PFSK-1 (cell line): ENCODE data around the gene THNSL1.

Source experiments
- FOXP2 ChIP-seq: optimal IDR thresholded peaks from 2 replicates; pipeline ENCODE3; 2011; ENCODE audit warnings: borderline replicate concordance, control low read depth, inconsistent platforms; ENCODE audit not compliant: insufficient read depth; ENCODE audit errors: extremely low read length, extremely low read depth
- POLR2AphosphoS5 ChIP-seq: IDR thresholded peaks from 2 replicates; pipeline ENCODE4 v1.6.1; 2012; ENCODE audit warnings: low read depth, mild to moderate bottlenecking, control low read depth, low read length, moderate library complexity
- SIN3A ChIP-seq: IDR thresholded peaks from 2 replicates; pipeline ENCODE4 v1.6.1; 2012; ENCODE audit warnings: mild to moderate bottlenecking, low read length, moderate library complexity, borderline replicate concordance; ENCODE audit not compliant: insufficient read depth
- TAF1 ChIP-seq: IDR thresholded peaks from 2 replicates; pipeline ENCODE4 v1.6.1; 2012; ENCODE audit warnings: low read length, control low read depth, borderline replicate concordance; ENCODE audit not compliant: insufficient read depth
- TF ChIP-seq, protein P1 (sequence below), 2 experiments: IDR thresholded peaks; 2 replicates each; pipeline versions ENCODE4 v1.6.1 to v1.8.0; 2011 to 2012; ENCODE audit warnings: low read depth in 2 of 2, low read length in 2 of 2, control low read depth in 1 of 2, inconsistent platforms in 1 of 2, mild to moderate bottlenecking in 1 of 2, moderate library complexity in 1 of 2; ENCODE audit not compliant: insufficient read depth in 1 of 2

THNSL1 gene

DNA sequence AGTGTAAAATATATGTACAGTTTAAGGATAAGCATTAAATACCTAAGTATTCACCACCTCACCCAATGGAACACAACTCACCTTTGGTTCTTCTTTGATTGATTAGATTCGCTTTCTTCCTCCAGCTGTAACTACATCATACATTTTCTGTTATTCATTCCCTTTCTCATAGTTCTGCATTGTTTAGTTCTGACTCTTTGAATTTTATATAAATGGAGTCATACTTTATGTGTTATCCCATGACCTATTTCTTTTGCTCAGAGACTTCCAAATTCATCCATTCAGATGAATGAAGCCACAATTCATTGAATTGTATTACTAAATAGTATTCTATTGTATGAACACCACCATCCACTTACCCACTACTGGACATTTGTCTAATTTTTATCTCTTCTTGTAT lies 12.3 kb downstream of the THNSL1 start:
- TF ChIP-seq, protein P1, sequence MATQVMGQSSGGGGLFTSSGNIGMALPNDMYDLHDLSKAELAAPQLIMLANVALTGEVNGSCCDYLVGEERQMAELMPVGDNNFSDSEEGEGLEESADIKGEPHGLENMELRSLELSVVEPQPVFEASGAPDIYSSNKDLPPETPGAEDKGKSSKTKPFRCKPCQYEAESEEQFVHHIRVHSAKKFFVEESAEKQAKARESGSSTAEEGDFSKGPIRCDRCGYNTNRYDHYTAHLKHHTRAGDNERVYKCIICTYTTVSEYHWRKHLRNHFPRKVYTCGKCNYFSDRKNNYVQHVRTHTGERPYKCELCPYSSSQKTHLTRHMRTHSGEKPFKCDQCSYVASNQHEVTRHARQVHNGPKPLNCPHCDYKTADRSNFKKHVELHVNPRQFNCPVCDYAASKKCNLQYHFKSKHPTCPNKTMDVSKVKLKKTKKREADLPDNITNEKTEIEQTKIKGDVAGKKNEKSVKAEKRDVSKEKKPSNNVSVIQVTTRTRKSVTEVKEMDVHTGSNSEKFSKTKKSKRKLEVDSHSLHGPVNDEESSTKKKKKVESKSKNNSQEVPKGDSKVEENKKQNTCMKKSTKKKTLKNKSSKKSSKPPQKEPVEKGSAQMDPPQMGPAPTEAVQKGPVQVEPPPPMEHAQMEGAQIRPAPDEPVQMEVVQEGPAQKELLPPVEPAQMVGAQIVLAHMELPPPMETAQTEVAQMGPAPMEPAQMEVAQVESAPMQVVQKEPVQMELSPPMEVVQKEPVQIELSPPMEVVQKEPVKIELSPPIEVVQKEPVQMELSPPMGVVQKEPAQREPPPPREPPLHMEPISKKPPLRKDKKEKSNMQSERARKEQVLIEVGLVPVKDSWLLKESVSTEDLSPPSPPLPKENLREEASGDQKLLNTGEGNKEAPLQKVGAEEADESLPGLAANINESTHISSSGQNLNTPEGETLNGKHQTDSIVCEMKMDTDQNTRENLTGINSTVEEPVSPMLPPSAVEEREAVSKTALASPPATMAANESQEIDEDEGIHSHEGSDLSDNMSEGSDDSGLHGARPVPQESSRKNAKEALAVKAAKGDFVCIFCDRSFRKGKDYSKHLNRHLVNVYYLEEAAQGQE (IDR thresholded peaks at IDR 0.05; ENCODE audit: insufficient read depth in 1 of 2, low read depth in 2 of 2, low read length in 2 of 2), result no peak
- TF ChIP-seq POLR2AphosphoS5 (no peak), FOXP2 (no peak), SIN3A (no peak), TAF1 (no peak)

DNA sequence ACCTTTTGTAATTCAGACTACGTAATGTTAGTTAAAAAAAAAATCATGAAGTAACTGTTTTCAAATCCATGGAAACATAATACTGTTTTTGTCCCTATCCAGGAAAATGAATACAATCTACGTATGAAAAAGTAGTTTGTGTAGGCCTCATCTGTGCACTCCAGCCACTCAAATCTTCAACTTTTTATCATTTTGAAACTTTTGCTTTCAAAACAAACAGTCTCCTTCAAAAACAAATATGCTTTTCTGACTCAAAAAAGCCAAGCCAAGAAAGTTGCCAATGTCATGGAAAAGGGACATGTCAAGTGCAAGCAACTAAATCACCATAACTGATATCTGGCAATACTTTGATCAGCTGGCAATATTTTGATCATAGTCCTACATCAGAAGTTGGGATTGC lies 13.1 kb downstream of the THNSL1 start:
- no peak for TF ChIP-seq FOXP2
- no peak for TF ChIP-seq POLR2AphosphoS5
- TF ChIP-seq, protein P1 (IDR thresholded peaks at IDR 0.05; ENCODE audit: insufficient read depth in 1 of 2, low read depth in 2 of 2, low read length in 2 of 2), result no peak
- TF ChIP-seq TAF1, result no peak
- no peak for TF ChIP-seq SIN3A

DNA sequence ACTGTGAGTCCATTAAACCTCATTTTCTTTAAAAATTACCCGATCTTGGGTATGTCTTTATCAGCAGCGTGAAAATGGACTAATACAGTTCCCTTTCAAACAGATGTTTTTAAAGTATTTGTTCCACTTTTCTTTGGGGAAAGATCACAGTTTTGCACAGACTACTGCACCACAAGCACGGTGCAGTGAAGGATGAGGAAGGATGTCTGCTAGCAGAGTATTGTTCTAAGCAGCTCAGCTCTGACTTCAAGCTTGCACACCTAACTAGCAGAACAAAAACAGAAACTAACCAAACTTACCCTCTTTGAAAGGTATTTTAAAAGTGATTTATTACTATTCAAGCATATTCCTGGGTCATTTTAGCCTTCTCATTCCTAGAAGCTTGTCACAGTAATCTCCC lies 20.0 kb downstream of the THNSL1 start:
- no peak for TF ChIP-seq FOXP2
- no peak for TF ChIP-seq SIN3A
- no peak for TF ChIP-seq TAF1
- TF ChIP-seq POLR2AphosphoS5, result no peak
- TF ChIP-seq, protein P1 (IDR thresholded peaks at IDR 0.05; ENCODE audit: insufficient read depth in 1 of 2, low read depth in 2 of 2, low read length in 2 of 2), result no peak

DNA sequence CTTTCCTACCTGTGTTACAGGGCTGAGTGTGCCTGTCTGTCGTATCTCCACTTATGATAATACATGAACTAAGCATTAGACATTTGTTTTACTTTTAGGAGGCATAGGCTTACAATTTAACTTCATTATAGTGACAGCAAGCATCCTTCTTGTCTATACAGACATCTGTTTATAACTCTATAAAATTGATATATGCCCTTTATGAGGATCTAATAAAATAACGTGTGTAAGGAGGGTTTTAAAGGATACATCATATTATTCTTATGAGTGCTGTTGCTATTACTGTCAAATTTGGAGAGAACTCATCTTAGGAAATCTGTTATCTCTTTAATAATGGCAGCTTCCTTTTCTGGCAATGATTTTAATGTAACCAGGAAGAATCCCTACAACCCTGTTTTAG lies 21.9 kb downstream of the THNSL1 start:
- no peak for TF ChIP-seq POLR2AphosphoS5

DNA sequence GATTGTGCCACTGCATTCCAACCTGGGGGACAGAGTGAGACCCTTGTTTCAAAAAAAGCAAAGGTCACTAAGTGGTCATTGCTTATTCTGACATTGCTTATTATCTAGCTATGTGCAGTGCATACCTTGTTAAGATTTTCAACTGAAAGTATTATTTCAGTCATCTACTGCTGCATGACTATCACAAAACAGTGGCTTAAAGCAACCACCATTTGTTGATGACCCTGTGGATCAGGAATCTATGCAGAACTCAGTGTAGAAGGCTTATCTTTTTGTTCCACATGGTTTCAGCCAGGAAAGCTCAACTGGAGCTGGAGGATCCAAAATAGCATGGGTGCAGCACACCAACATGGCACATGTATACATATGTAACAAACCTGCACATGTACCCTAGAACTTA lies 23.1 kb downstream of the THNSL1 start:
- TF ChIP-seq SIN3A (no peak), POLR2AphosphoS5 (no peak), TAF1 (no peak), FOXP2 (no peak)
- TF ChIP-seq, protein P1 (IDR thresholded peaks at IDR 0.05; ENCODE audit: insufficient read depth in 1 of 2, low read depth in 2 of 2, low read length in 2 of 2), result no peak

DNA sequence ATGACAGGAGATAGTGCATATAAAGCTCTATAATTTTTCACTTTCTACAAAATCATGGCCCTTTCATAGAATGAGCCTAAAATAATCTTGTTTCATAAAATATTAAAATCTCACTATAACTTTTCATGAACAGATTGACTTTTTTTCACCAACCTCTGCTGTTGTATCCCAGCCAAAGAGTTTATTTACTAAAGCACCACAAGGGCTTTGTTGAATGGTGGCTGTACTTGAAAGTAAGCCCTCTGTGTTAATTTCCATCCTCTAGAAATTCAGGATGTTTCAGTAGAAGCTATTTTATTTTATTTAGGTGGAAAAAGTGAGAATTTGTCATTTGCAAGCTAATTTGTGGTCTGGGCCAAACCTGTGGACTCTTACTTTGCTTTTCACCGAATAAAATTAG lies 30.2 kb downstream of the THNSL1 start:
- TF ChIP-seq, protein P1 (IDR thresholded peaks at IDR 0.05; ENCODE audit: insufficient read depth in 1 of 2, low read depth in 2 of 2, low read length in 2 of 2), result no peak
- TF ChIP-seq TAF1, result no peak
- TF ChIP-seq POLR2AphosphoS5, result no peak
- TF ChIP-seq FOXP2, result no peak
- TF ChIP-seq SIN3A, result no peak
